ENCODE data around the gene CAMTA1. TPM values are rescaled to one million over a fixed set of nuclear protein-coding genes. Genes with fewer than 3 reads are reported as not detected.

Gene CAMTA1
- total and polyA plus RNA-seq, 9 of the 15 experiments (the other 6 are each of a cell fraction or from before 2014, with no cell fraction given): 43.9 to 161 (median 65.9) TPM

- no peak overlapping the region for H3K4me2 ChIP-seq (ENCODE audit: insufficient read depth, low read length)
- no peak overlapping the region for H2AFZ ChIP-seq (ENCODE audit: low read depth, low read length)
- H3K9me1 ChIP-seq (ENCODE audit: control insufficient read depth, insufficient read depth, low read length): no peaks in the 10 kb centered on the region
- POLR2A ChIA-PET: interaction anchor here (0.7 to 1.6 kb wide), 5 partner anchors 9 to 90 kb away, joined by 3 to 5 read pairs (median 3); no protein-coding TSS in a partner anchor
- H3K27me3 ChIP-seq (ENCODE audit: control insufficient read depth in 2 of 2, insufficient read depth in 2 of 2, low read length in 2 of 2): peaks cover 13 to 79% of the 10 kb centered on the region in 2 experiments; a peak in 4 of 5 replicates
- no peaks in the 10 kb centered on the region for H3K79me2 ChIP-seq (ENCODE audit: control insufficient read depth, insufficient read depth, low read length)
- no peaks in the 10 kb centered on the region for H3K9me3 ChIP-seq (replicated peaks; ENCODE audit: control insufficient read depth, insufficient read depth, low read depth, low read length)
- in situ Hi-C loops (cut with MboI) (no loop called here), intact Hi-C loops (cut with micrococcal nuclease) (loop anchor here (1.0 kb wide), 1 partner anchor 63 kb away; no protein-coding TSS in a partner anchor)
- H3K36me3 ChIP-seq (ENCODE audit: control insufficient read depth, insufficient read depth, low read length): no peaks in the 10 kb centered on the region
- no peak overlapping the region for H3K4me3 ChIP-seq
- WGBS (ENCODE audit: insufficient coverage, low coverage, missing lambda C conversion rate): 14% methylated on average over 13 of the region's 13 CpGs
- TF ChIP-seq REST (IDR thresholded peaks at IDR 0.05; ENCODE audit: borderline replicate concordance): 0 out of 2 replicates have a peak, but pooled peaks have one; percentile 14
- TF ChIP-seq REST (CRISPR knock-in tag; IDR thresholded peaks at IDR 0.05; ENCODE audit: low read depth): no peak
- TF ChIP-seq NR2C1 (IDR thresholded peaks at IDR 0.05): no peak
- no peak for TF ChIP-seq NR2C1 (tag; IDR thresholded peaks at IDR 0.05)
- TF ChIP-seq RAD21 (CRISPR knock-in tag; conservative IDR thresholded peaks at IDR 0.05 in 1 of 2, IDR thresholded peaks at IDR 0.05 in 1 of 2): peak in 1 of 2 experiments; percentile 41; a peak in 3 of 4 replicates
- ATAC-seq: no peak
- CTCF ChIA-PET (ENCODE audit: low intra/inter-chr PET ratio): no interaction called here
- no peak overlapping the region for H3K9ac ChIP-seq (ENCODE audit: insufficient read depth in 1 of 2, low read depth in 2 of 2, low read length in 2 of 2)
- no peak for FAIRE-seq
- H4K20me1 ChIP-seq (replicated peaks; ENCODE audit: control insufficient read depth, insufficient read depth, low read length): peaks cover 20% of the 10 kb centered on the region
- no peak overlapping the region for H3K27ac ChIP-seq (ENCODE audit: extremely low read depth, low read depth, low read length)
- no peak for DNase-seq (ENCODE audit: extremely low read depth in 1 of 4, low spot score in 3 of 4)
- no TSS peak for BruUV-seq (replicated peaks)
- peaks cover 10 to 12% of the 10 kb centered on the region in 2 experiments; a peak in 4 of 5 replicates for H3K4me1 ChIP-seq (replicated peaks in 1 of 2; ENCODE audit: control insufficient read depth in 2 of 2, insufficient read depth in 2 of 2, low read length in 2 of 2)
These were observed 796.7 kb downstream of the CAMTA1 start for GRCh38 chr1:7581754-7582459.
